Smooth muscle cell (in vitro differentiated cells): ENCODE results near the gene MPDZ. TPM values are rescaled to one million over a fixed set of nuclear protein-coding genes. Genes with fewer than 3 reads are reported as not detected.

Experiments used
- DNase-seq: peaks from one replicate; lab custom pipeline; 2025; ENCODE audit not compliant: unreplicated experiment; lab: John Stamatoyannopoulos, UW
- H2AFZ ChIP-seq: fragments of 200-600 bp; sonication (generic); 2 replicates; pipeline ENCODE4 v1.6.0; 2016; ENCODE audit warnings: antibody characterized with exemption, low read depth, mild to moderate bottlenecking
- H3F3A ChIP-seq: fragments of 200-600 bp; sonication (generic); 2 replicates; pipeline ENCODE4 v1.6.0; 2017; ENCODE audit warnings: antibody characterized with exemption, low read depth
- H3K27ac ChIP-seq: fragments of 200-600 bp; sonication (generic); 2 replicates; pipeline ENCODE4 v1.5.1; 2016; ENCODE audit warnings: low read depth, mild to moderate bottlenecking
- H3K27me3 ChIP-seq: fragments of 200-600 bp; sonication (generic); 2 replicates; pipeline ENCODE4 v1.6.1; 2016; ENCODE audit warnings: low read depth, mild to moderate bottlenecking
- H3K36me3 ChIP-seq: fragments of 200-600 bp; sonication (generic); 2 replicates; pipeline ENCODE4 v1.5.1; 2016; ENCODE audit warnings: low read depth
- H3K4me1 ChIP-seq: fragments of 200-600 bp; sonication (generic); 2 replicates; pipeline ENCODE4 v1.5.1; 2016; ENCODE audit warnings: low read depth
- H3K4me2 ChIP-seq: fragments of 200-600 bp; sonication (generic); 2 replicates; pipeline ENCODE4 v1.6.0; 2016; ENCODE audit warnings: mild to moderate bottlenecking
- H3K4me3 ChIP-seq: fragments of 200-600 bp; sonication (generic); 2 replicates; pipeline ENCODE4 v1.5.1; 2016; ENCODE audit warnings: mild to moderate bottlenecking
- H3K79me2 ChIP-seq: fragments of 200-600 bp; sonication (generic); 2 replicates; pipeline ENCODE4 v1.6.0; 2016; ENCODE audit warnings: low read depth, mild to moderate bottlenecking
- H3K9ac ChIP-seq: fragments of 200-600 bp; sonication (generic); 2 replicates; pipeline ENCODE4 v1.6.0; 2016; ENCODE audit warnings: low read depth
- H3K9me3 ChIP-seq: fragments of 200-600 bp; sonication (generic); replicated peaks from 2 replicates; pipeline ENCODE4 v1.5.1; 2016; ENCODE audit warnings: low read depth
- H4K20me1 ChIP-seq: fragments of 200-600 bp; sonication (generic); 2 replicates; pipeline ENCODE4 v1.6.0; 2016; ENCODE audit warnings: low read depth
- CTCF ChIP-seq: fragments of 200-600 bp; sonication (generic); IDR thresholded peaks from 2 replicates; pipeline ENCODE4 v1.5.1; 2017; ENCODE audit warnings: borderline replicate concordance, mild to moderate bottlenecking, antibody characterized with exemption; ENCODE audit not compliant: insufficient read depth, poor library complexity, severe bottlenecking
- WGBS: methylation state at CpG from one replicate; pipeline ENCODE4 v1.1.7; 2016; ENCODE audit warnings: low lambda C conversion rate; 5-methylcytosine and 5-hydroxymethylcytosine counted together
- polyA plus RNA-seq: library from polyadenylated mRNA; unstranded; fragments of >200 nt; fragmentation: Nextera tagmentation; extraction: Ambion mirVana; gene quantifications from 2 replicates; pipeline ENCODE4 v1.2.1, GENCODE V29; 2016
- total RNA-seq: library from RNA; depleted of rRNA; stranded (reverse); fragments of >200 nt; gene quantifications from 2 replicates; pipeline ENCODE4 v1.2.3, GENCODE V29; 2014

The MPDZ gene
- total and polyA plus RNA-seq, 2 experiments from 2014 or later, result 16.2 to 69.5 TPM

DNA sequence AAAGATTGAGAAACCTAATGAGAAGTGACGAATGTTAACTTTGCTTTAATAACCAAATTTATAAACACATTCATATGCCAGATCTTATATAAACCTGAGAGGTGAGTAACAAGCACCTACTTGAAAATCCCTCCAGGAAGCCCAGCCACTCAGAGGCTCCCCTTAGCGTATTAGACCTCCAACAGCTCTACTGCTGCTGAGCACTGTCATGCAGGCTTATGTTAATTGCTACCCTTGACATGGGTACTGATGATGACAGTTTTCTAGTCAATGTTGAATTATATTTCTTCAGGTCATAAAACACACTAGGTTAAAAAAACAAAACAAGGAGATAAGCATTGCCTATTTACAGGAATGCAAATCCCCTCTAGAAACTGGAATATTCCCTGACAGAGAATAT lies 161.2 kb downstream of the MPDZ start:
- no peak overlapping the region for H3K9ac ChIP-seq
- no peaks in the 10 kb centered on the region for H3K27me3 ChIP-seq
- H4K20me1 ChIP-seq, result no peaks in the 10 kb centered on the region
- DNase-seq, result no peak
- no peak for TF ChIP-seq CTCF
- H3K9me3 ChIP-seq, result no peaks in the 10 kb centered on the region
- no peak overlapping the region for H3K4me3 ChIP-seq
- peaks cover 16% of the 10 kb centered on the region for H3K36me3 ChIP-seq
- H3K4me1 ChIP-seq, result no peaks in the 10 kb centered on the region
- H3K4me2 ChIP-seq, result no peak overlapping the region
- H2AFZ ChIP-seq, result no peak overlapping the region
- WGBS, result 92% methylated on average over 2 of the region's 2 CpGs
- no peak overlapping the region for H3K27ac ChIP-seq
- H3K79me2 ChIP-seq, result no peaks in the 10 kb centered on the region
- H3F3A ChIP-seq, result no peaks in the 10 kb centered on the region

DNA sequence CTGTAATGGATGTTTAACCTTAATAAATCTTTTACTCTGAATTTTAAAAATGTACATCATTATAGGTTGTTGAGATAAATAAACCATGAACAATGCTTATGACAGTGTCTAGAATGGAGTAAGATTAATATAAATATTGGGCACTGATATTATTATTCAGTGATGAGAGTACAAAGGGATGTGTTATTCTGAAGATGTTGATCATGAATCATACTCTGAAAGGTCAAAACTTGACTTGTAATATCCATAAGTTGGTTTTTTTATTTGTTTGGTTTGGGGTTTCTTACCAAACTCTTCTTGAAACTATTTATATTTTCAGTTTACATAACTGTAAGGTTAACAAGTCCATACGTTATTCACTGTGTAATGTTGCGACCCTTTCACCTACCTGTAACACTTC lies 163.2 kb downstream of the MPDZ start:
- H3K27me3 ChIP-seq, result no peaks in the 10 kb centered on the region
- peaks cover 16% of the 10 kb centered on the region for H3K36me3 ChIP-seq
- no peak overlapping the region for H3K27ac ChIP-seq
- H3K4me2 ChIP-seq, result no peak overlapping the region
- no peaks in the 10 kb centered on the region for H4K20me1 ChIP-seq
- DNase-seq, result no peak
- H3K4me1 ChIP-seq, result no peaks in the 10 kb centered on the region
- H3K9me3 ChIP-seq, result no peaks in the 10 kb centered on the region
- WGBS, result 97% methylated on average over 2 of the region's 2 CpGs
- no peaks in the 10 kb centered on the region for H3F3A ChIP-seq
- H3K9ac ChIP-seq, result no peak overlapping the region
- no peak overlapping the region for H3K4me3 ChIP-seq
- H3K79me2 ChIP-seq, result no peaks in the 10 kb centered on the region
- TF ChIP-seq CTCF, result no peak
- H2AFZ ChIP-seq, result no peak overlapping the region

DNA sequence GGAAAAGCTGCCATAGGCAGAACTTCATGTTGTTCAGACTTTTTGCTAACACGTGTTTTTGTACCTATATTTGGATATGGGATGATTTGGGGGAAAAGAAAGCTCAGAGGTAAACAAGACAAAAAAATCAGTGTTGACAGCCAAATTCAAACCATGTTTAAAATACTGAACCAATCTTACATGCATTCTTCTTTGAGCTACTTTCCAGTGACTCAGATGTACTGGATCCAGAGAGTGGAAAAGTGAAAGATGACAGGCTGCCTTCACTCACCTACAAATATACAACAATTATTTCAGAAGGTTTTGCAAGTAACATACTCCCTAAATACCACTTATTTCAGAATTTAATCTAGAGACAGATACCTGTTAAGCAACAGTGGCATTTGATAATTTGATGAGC lies 165.7 kb downstream of the MPDZ start:
- H3K4me2 ChIP-seq, result no peak overlapping the region
- TF ChIP-seq CTCF, result no peak
- no peaks in the 10 kb centered on the region for H3K79me2 ChIP-seq
- peaks cover 19% of the 10 kb centered on the region for H3K36me3 ChIP-seq
- no peaks in the 10 kb centered on the region for H3K4me1 ChIP-seq
- no peak overlapping the region for H3K4me3 ChIP-seq
- no peak overlapping the region for H3K27ac ChIP-seq
- no peaks in the 10 kb centered on the region for H3K9me3 ChIP-seq
- WGBS, result 86% methylated on average over 1 of the region's 1 CpG
- no peaks in the 10 kb centered on the region for H3K27me3 ChIP-seq
- no peaks in the 10 kb centered on the region for H3F3A ChIP-seq
- DNase-seq, result no peak
- no peaks in the 10 kb centered on the region for H4K20me1 ChIP-seq
- no peak overlapping the region for H3K9ac ChIP-seq
- no peak overlapping the region for H2AFZ ChIP-seq

DNA sequence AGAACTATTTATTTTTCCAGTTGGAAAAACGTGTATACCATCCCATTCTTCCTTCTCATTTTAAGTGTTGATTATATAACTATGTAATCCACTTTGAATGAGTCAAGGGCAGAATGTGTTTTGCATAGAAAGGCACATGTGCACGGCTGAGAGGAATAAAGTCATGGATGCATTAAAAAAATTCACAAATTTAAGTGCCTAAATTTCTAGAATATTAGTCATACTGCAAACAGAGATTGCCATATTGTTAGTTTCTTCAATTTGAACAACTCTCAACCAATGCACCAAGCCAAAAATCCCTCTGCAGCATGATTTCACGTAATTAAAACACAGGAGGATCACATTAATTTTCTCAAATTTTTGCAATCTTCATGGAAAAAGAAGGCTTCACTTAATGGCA lies 166.3 kb downstream of the MPDZ start:
- no peak overlapping the region for H3K4me2 ChIP-seq
- H3F3A ChIP-seq, result no peaks in the 10 kb centered on the region
- H4K20me1 ChIP-seq, result no peaks in the 10 kb centered on the region
- TF ChIP-seq CTCF, result no peak
- no peaks in the 10 kb centered on the region for H3K9me3 ChIP-seq
- DNase-seq, result no peak
- 83% methylated on average over 3 of the region's 3 CpGs for WGBS
- no peaks in the 10 kb centered on the region for H3K4me1 ChIP-seq
- H3K27me3 ChIP-seq, result no peaks in the 10 kb centered on the region
- no peak overlapping the region for H3K4me3 ChIP-seq
- H3K79me2 ChIP-seq, result no peaks in the 10 kb centered on the region
- no peak overlapping the region for H2AFZ ChIP-seq
- no peak overlapping the region for H3K27ac ChIP-seq
- H3K9ac ChIP-seq, result no peak overlapping the region
- H3K36me3 ChIP-seq, result peaks cover 16% of the 10 kb centered on the region
